Spleen (tissue), 11 donors: Measurements from ENCODE around the gene PVALB. TPM values are rescaled to one million over a fixed set of nuclear protein-coding genes. Genes with fewer than 3 reads are reported as not detected.

Source experiments
- DNase-seq: peaks from one replicate; pipeline ENCODE4 v3.0.0-alpha.2; 2020
- H3K27ac ChIP-seq, 8 donors: fragments of 200-600 bp; sonication (generic) in 7 of 8; 1 replicate in 4 of 8; 2 replicates in 4 of 8; pipeline versions ENCODE4 v1.5.0 to v1.8.0; 2016 to 2021; ENCODE audit warnings: inconsistent platforms in 4 of 8, mild to moderate bottlenecking in 4 of 8, moderate library complexity in 1 of 8
- H3K27me3 ChIP-seq, 7 donors: fragments of 200-600 bp; sonication (generic) in 6 of 7; replicated peaks in 1 of 7; 1 replicate in 4 of 7; 2 replicates in 3 of 7; pipeline versions ENCODE4 v1.5.0 to v1.8.0; 2016 to 2021; ENCODE audit warnings: inconsistent platforms in 3 of 7, mild to moderate bottlenecking in 1 of 7
- H3K36me3 ChIP-seq, 6 donors: fragments of 200-600 bp; sonication (generic) in 5 of 6; 1 replicate in 4 of 6; 2 replicates in 2 of 6; pipeline versions ENCODE4 v1.5.0 to v1.8.0; 2016 to 2021; ENCODE audit warnings: inconsistent platforms in 2 of 6
- H3K4me1 ChIP-seq, 6 donors: fragments of 200-600 bp; sonication (generic) in 5 of 6; 1 replicate in 3 of 6; 2 replicates in 3 of 6; pipeline versions ENCODE4 v1.5.0 to v1.8.0; 2016 to 2021; ENCODE audit warnings: inconsistent platforms in 3 of 6
- H3K4me3 ChIP-seq, 8 donors: fragments of 200-600 bp; sonication (generic) in 7 of 8; 1 replicate in 4 of 8; 2 replicates in 4 of 8; pipeline versions ENCODE4 v1.5.0 to v1.8.0; 2016 to 2021; ENCODE audit warnings: inconsistent platforms in 4 of 8, mild to moderate bottlenecking in 4 of 8, moderate library complexity in 2 of 8
- H3K9me3 ChIP-seq, 8 donors: fragments of 200-600 bp; sonication (generic) in 7 of 8; 1 replicate in 4 of 8; 2 replicates in 4 of 8; pipeline versions ENCODE4 v1.5.0 to v1.8.0; 2016 to 2021; ENCODE audit warnings: inconsistent platforms in 4 of 8
- CTCF ChIP-seq, 11 experiments: fragments of 200-600 bp in 7 of 11; fragments of 450-650 bp in 4 of 11; sonication (generic) in 4 of 11; IDR thresholded peaks in 8 of 11; conservative IDR thresholded peaks in 3 of 11; 1 replicate in 7 of 11; 2 replicates in 4 of 11; pipeline versions ENCODE4 v1.4.0 to v1.8.0; 2016 to 2021; ENCODE audit warnings: antibody characterized with exemption in 11 of 11, inconsistent platforms in 4 of 11, mild to moderate bottlenecking in 1 of 11
- POLR2A ChIP-seq, 3 donors: fragments of 450-650 bp; IDR thresholded peaks; one replicate each; pipeline ENCODE4 v1.5.1; 2017; ENCODE audit warnings: antibody characterized with exemption in 3 of 3, mild to moderate bottlenecking in 1 of 3
- POLR2AphosphoS5 ChIP-seq, 3 donors: sonication (generic); formaldehyde crosslinking; IDR thresholded peaks; one replicate each; pipeline ENCODE4 v1.5.1; 2017; ENCODE audit warnings: antibody characterized with exemption in 3 of 3
- WGBS, 5 donors: extraction: QIAGEN DNeasy Blood & Tissue Kit in 3 of 5; methylation state at CpG; one replicate each; pipeline versions ENCODE4 v1.1.5 to v1.1.7; 2013 to 2018; 5-methylcytosine and 5-hydroxymethylcytosine counted together
- intact Hi-C: fragments of 100-400 bp; cut with DNase I; formaldehyde crosslinking; loops from one replicate; pipeline ENCODE4 v1.15.0; 2023; ENCODE audit warnings: low total_unique reads
- polyA plus RNA-seq, 3 donors: library from polyadenylated mRNA; stranded (reverse); fragments of 200-250 nt; gene quantifications; one replicate each; pipeline ENCODE4 v1.2.1, GENCODE V29; 2013
- total RNA-seq, 7 donors: library from RNA; depleted of rRNA in 3 of 7; stranded (reverse); fragments of >200 nt in 3 of 7; fragmentation: NEBNext Ultra II Directional in 4 of 7; extraction: Animal tissue kit (Norgen Biotek cat#: 25700) in 4 of 7; gene quantifications; one replicate each; pipeline versions ENCODE4 v1.1.0 to v1.2.1, GENCODE V29; 2016 to 2021
- donor health status: healthy with polysubstance abuse.
- donor health status: DM: no; HTN: no; CAD: no; lungs with moderate emphysema.
- donor health status: DM: no; HTN: no; CAD: no.
- donor health status: Bipolar disorder and iron deficiency.
- donor health status: healthy.
- donor health status: DM: no; HTN: no; CAD: no.
- donor health status: DM: yes; HTN: yes; CAD: no.

Gene PVALB
- total and polyA plus RNA-seq, 10 donors = 0.52 to 3.2 (median 1.00) TPM; not detected in 2

DNA sequence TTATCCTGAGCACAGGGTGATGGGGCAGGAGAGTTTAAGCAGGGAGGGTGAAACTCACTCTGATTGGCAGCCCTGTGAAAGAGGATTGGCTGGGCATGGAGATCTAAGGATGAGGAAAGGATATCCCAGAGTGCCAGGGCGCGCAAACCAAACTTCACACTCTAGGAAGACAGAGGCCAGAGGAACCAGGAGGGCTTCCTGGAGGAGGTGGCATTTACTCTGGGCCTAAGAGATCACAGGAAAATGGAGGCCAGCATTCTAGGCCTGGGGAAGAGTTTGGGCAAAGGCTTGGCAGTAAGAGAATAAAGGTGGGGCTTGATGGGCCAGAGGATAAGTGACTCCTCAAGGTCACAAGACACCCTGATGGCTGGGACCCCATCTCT lies 43.6 kb upstream of the PVALB start:
- Histone ChIP-seq H3K36me3 (peaks cover 0 to 21% (median 9%) of the 10 kb centered on the region in 6 donors), H3K4me1 (peaks cover 2 to 96% (median 51%) of the 10 kb centered on the region in 6 donors), H3K27me3 (no peaks in the 10 kb centered on the region), H3K4me3 (peak overlapping the region in 2 of 8 donors; percentile 40 to 73), H3K27ac (peak overlapping the region; percentile 70 to 96 (median 90)), H3K9me3 (no peaks in the 10 kb centered on the region)
- intact Hi-C loops = no loop called here
- DNase-seq = peak; percentile 66
- WGBS, 5 donors = 80 to 96% (median 89%) methylated on average over 2 of the region's 2 CpGs
- TF ChIP-seq POLR2AphosphoS5 (IDR thresholded peaks at IDR 0.05) = no peak
- no peak for TF ChIP-seq POLR2A (IDR thresholded peaks at IDR 0.05)
- TF ChIP-seq CTCF (IDR thresholded peaks at IDR 0.05 in 8 of 11, conservative IDR thresholded peaks at IDR 0.05 in 3 of 11) = no peak

GRCh38 chr22:36860017-36860416 lies 43.2 kb upstream of the PVALB start:
- TF ChIP-seq POLR2A (IDR thresholded peaks at IDR 0.05) (no peak), POLR2AphosphoS5 (IDR thresholded peaks at IDR 0.05) (no peak), CTCF (IDR thresholded peaks at IDR 0.05 in 8 of 11, conservative IDR thresholded peaks at IDR 0.05 in 3 of 11) (no peak)
- H3K36me3 ChIP-seq = peaks cover 0 to 17% (median 5%) of the 10 kb centered on the region in 6 donors
- H3K4me1 ChIP-seq = peaks cover 2 to 92% (median 51%) of the 10 kb centered on the region in 6 donors
- intact Hi-C loops = no loop called here
- H3K9me3 ChIP-seq = no peaks in the 10 kb centered on the region
- H3K4me3 ChIP-seq = peak overlapping the region in 1 of 8 donors; percentile 73
- peak overlapping the region in 7 of 8 donors; percentile 86 to 96 (median 91) for H3K27ac ChIP-seq
- no peaks in the 10 kb centered on the region for H3K27me3 ChIP-seq
- WGBS, 5 donors = 61 to 78% (median 67%) methylated on average over 6 of the region's 6 CpGs
- no peak for DNase-seq

DNA sequence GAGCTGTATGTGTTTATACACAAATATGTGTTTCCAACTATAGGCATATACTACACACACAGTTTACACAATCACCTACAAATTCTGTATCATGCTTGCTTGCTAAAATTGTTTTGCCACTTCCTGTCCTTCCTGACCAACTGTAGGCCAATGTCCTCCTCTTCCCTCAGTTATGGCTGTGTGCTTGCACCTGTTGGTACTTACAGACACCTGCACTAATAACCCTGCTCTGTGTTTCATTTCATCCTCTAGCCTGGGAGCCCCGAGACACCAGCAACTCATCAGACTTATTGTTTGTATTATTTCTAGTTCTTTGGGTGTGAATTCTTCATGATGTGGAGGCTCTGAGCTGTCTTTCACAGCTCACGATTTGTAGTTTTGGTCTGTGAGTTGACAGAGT lies 42.1 kb upstream of the PVALB start:
- Histone ChIP-seq H3K4me1 (peaks cover 2 to 84% (median 48%) of the 10 kb centered on the region in 6 donors), H3K36me3 (peaks cover 0 to 7% (median 0%) of the 10 kb centered on the region in 6 donors), H3K4me3 (no peak overlapping the region), H3K27me3 (no peaks in the 10 kb centered on the region), H3K9me3 (no peaks in the 10 kb centered on the region), H3K27ac (peak overlapping the region in 6 of 8 donors; percentile 65 to 96 (median 92))
- 58 to 83% (median 68%) methylated on average over 2 of the region's 2 CpGs for WGBS, 5 donors
- intact Hi-C loops = loop anchor here (5.0 kb wide), 2 partner anchors 77 to 312 kb away; no protein-coding TSS in a partner anchor
- TF ChIP-seq POLR2AphosphoS5 (IDR thresholded peaks at IDR 0.05) = no peak
- no peak for TF ChIP-seq POLR2A (IDR thresholded peaks at IDR 0.05)
- no peak for TF ChIP-seq CTCF (IDR thresholded peaks at IDR 0.05 in 8 of 11, conservative IDR thresholded peaks at IDR 0.05 in 3 of 11)
- no peak for DNase-seq

GRCh38 chr22:36858156-36858555 lies 41.3 kb upstream of the PVALB start:
- H3K36me3 ChIP-seq = no peaks in the 10 kb centered on the region
- H3K4me3 ChIP-seq = no peak overlapping the region
- no peak for TF ChIP-seq CTCF (IDR thresholded peaks at IDR 0.05 in 8 of 11, conservative IDR thresholded peaks at IDR 0.05 in 3 of 11)
- no peak for TF ChIP-seq POLR2A (IDR thresholded peaks at IDR 0.05)
- no peak for TF ChIP-seq POLR2AphosphoS5 (IDR thresholded peaks at IDR 0.05)
- peaks cover 2 to 84% (median 49%) of the 10 kb centered on the region in 6 donors for H3K4me1 ChIP-seq
- 80 to 89% (median 82%) methylated on average over 9 of the region's 9 CpGs for WGBS, 5 donors
- DNase-seq = no peak
- no peaks in the 10 kb centered on the region for H3K27me3 ChIP-seq
- H3K9me3 ChIP-seq = no peaks in the 10 kb centered on the region
- peak overlapping the region in 6 of 8 donors; percentile 65 to 96 (median 92) for H3K27ac ChIP-seq
- intact Hi-C loops = loop anchor here (5.0 kb wide), 2 partner anchors 76 to 311 kb away; no protein-coding TSS in a partner anchor
